Stomach (tissue), 9 donors: ENCODE results near the gene ADGRL2. TPM values are rescaled to one million over a fixed set of nuclear protein-coding genes. Genes with fewer than 3 reads are reported as not detected.

Source experiments
- DNase-seq, 2 donors: peaks; one replicate each; pipeline versions ENCODE4 v3.0.0 to v3.0.0-alpha.2; 2013 to 2019
- H3K27ac ChIP-seq, 5 donors: fragments of 200-600 bp in 4 of 5; sonication (generic) in 4 of 5; one replicate each; pipeline ENCODE4 v1.5.1; 2013 to 2019; ENCODE audit warnings: mild to moderate bottlenecking in 1 of 5, moderate library complexity in 1 of 5
- H3K27me3 ChIP-seq, 3 donors: fragments of 200-600 bp; sonication (generic); one replicate each; pipeline ENCODE4 v1.5.1; 2017 to 2019; ENCODE audit warnings: mixed run types in 1 of 3
- H3K36me3 ChIP-seq, 4 donors: fragments of 200-600 bp; sonication (generic); 1 replicate in 3 of 4; 2 replicates in 1 of 4; pipeline ENCODE4 v1.5.1; 2016 to 2019
- H3K4me1 ChIP-seq, 4 donors: fragments of 200-600 bp; sonication (generic); one replicate each; pipeline ENCODE4 v1.5.1; 2016 to 2019
- H3K4me3 ChIP-seq, 4 donors: fragments of 200-600 bp; sonication (generic) in 3 of 4; one replicate each; pipeline ENCODE4 v1.5.1; 2016 to 2019; ENCODE audit warnings: mild to moderate bottlenecking in 1 of 4
- H3K9me3 ChIP-seq, 4 donors: fragments of 200-600 bp; sonication (generic); one replicate each; pipeline ENCODE4 v1.5.1; 2016 to 2019
- CTCF ChIP-seq, 7 experiments: fragments of 450-650 bp in 4 of 7; fragments of 200-600 bp in 3 of 7; sonication (generic) in 3 of 7; IDR thresholded peaks; one replicate each; pipeline ENCODE4 v1.5.1; 2016 to 2019; ENCODE audit warnings: antibody characterized with exemption in 7 of 7, control low read depth in 2 of 7, mild to moderate bottlenecking in 1 of 7
- EP300 ChIP-seq: sonication (generic); formaldehyde crosslinking; IDR thresholded peaks from one replicate; pipeline ENCODE4 v1.6.1; 2017; ENCODE audit warnings: antibody characterized with exemption
- POLR2A ChIP-seq, 4 donors: fragments of 450-650 bp; IDR thresholded peaks; one replicate each; pipeline ENCODE4 v1.6.1; 2016; ENCODE audit warnings: antibody characterized with exemption in 4 of 4, control low read depth in 2 of 4, mild to moderate bottlenecking in 1 of 4, moderate library complexity in 1 of 4
- POLR2AphosphoS5 ChIP-seq, 3 donors: sonication (generic); formaldehyde crosslinking; IDR thresholded peaks; one replicate each; pipeline ENCODE4 v1.6.1; 2016; ENCODE audit warnings: antibody characterized with exemption in 3 of 3
- WGBS, 5 donors: extraction: QIAGEN DNeasy Blood & Tissue Kit in 3 of 5; methylation state at CpG; one replicate each; pipeline versions ENCODE4 v1.1.5 to v1.1.7; 2013 to 2018; 5-methylcytosine and 5-hydroxymethylcytosine counted together
- intact Hi-C: fragments of 100-400 bp; cut with DNase I; formaldehyde crosslinking; loops from one replicate; pipeline ENCODE4 v1.15.1; 2023; ENCODE audit warnings: low total_unique reads
- polyA plus RNA-seq, 3 donors: library from polyadenylated mRNA; stranded (reverse); fragments of 200-250 nt; gene quantifications; one replicate each; pipeline ENCODE4 v1.2.3, GENCODE V29; 2013
- total RNA-seq, 5 donors: library from RNA; depleted of rRNA; stranded (reverse); fragments of >200 nt; gene quantifications; one replicate each; pipeline versions ENCODE4 v1.1.0 to v1.2.3, GENCODE V29; 2014 to 2016
- donor health status: healthy with polysubstance abuse.
- donor health status: Bipolar disorder and iron deficiency.
- donor health status: healthy.

ADGRL2 gene
- total and polyA plus RNA-seq, 8 donors, result 13.0 to 173 (median 23.7) TPM

- no peak for DNase-seq
- H3K27ac ChIP-seq, result no peak overlapping the region
- peaks cover 24 to 49% (median 36%) of the 10 kb centered on the region in 4 donors for H3K4me1 ChIP-seq
- WGBS, 5 donors, result 53 to 71% (median 66%) methylated on average over 1 of the region's 1 CpG
- TF ChIP-seq POLR2AphosphoS5 (IDR thresholded peaks at IDR 0.05), result no peak
- no peak for TF ChIP-seq CTCF (IDR thresholded peaks at IDR 0.05)
- H3K9me3 ChIP-seq, result no peaks in the 10 kb centered on the region
- intact Hi-C loops, result no loop called here
- no peaks in the 10 kb centered on the region for H3K27me3 ChIP-seq
- H3K36me3 ChIP-seq, result no peaks in the 10 kb centered on the region
- H3K4me3 ChIP-seq, result no peak overlapping the region
Observed at GRCh38 chr1:81873946-81874345, 73.2 kb downstream of the ADGRL2 start.

- Histone ChIP-seq H3K4me3 (no peak overlapping the region), H3K9me3 (no peaks in the 10 kb centered on the region), H3K36me3 (no peaks in the 10 kb centered on the region), H3K4me1 (peaks cover 27 to 54% (median 40%) of the 10 kb centered on the region in 4 donors), H3K27ac (no peak overlapping the region), H3K27me3 (no peaks in the 10 kb centered on the region)
- intact Hi-C loops, result no loop called here
- DNase-seq, result no peak
- 87 to 100% (median 97%) methylated on average over 1 of the region's 1 CpG for WGBS, 5 donors
- TF ChIP-seq EP300, result no peak
- TF ChIP-seq CTCF (IDR thresholded peaks at IDR 0.05), result no peak
- no peak for TF ChIP-seq POLR2AphosphoS5 (IDR thresholded peaks at IDR 0.05)
- TF ChIP-seq POLR2A (IDR thresholded peaks at IDR 0.05), result no peak
Observed at GRCh38 chr1:81874461-81874860, 73.7 kb downstream of the ADGRL2 start.

- 49 to 70% (median 65%) methylated on average over 3 of the region's 3 CpGs for WGBS, 5 donors
- H3K27me3 ChIP-seq, result no peaks in the 10 kb centered on the region
- no peak overlapping the region for H3K4me3 ChIP-seq
- no peaks in the 10 kb centered on the region for H3K9me3 ChIP-seq
- intact Hi-C loops, result no loop called here
- no peaks in the 10 kb centered on the region for H3K36me3 ChIP-seq
- H3K27ac ChIP-seq, result no peak overlapping the region
- TF ChIP-seq EP300 (no peak), CTCF (IDR thresholded peaks at IDR 0.05) (no peak), POLR2AphosphoS5 (IDR thresholded peaks at IDR 0.05) (no peak), POLR2A (IDR thresholded peaks at IDR 0.05) (no peak)
- H3K4me1 ChIP-seq, result peaks cover 27 to 57% (median 42%) of the 10 kb centered on the region in 4 donors
- no peak for DNase-seq
Observed at GRCh38 chr1:81874940-81875339, 74.2 kb downstream of the ADGRL2 start.

- Histone ChIP-seq H3K4me3 (no peak overlapping the region), H3K4me1 (peaks cover 27 to 63% (median 43%) of the 10 kb centered on the region in 4 donors), H3K36me3 (no peaks in the 10 kb centered on the region), H3K27ac (peak overlapping the region in 4 of 5 donors; percentile 49 to 71 (median 66)), H3K27me3 (no peaks in the 10 kb centered on the region), H3K9me3 (no peaks in the 10 kb centered on the region)
- intact Hi-C loops, result no loop called here
- 43 to 54% (median 48%) methylated on average over 2 of the region's 2 CpGs for WGBS, 5 donors
- TF ChIP-seq POLR2A (IDR thresholded peaks at IDR 0.05), result no peak
- no peak for TF ChIP-seq POLR2AphosphoS5 (IDR thresholded peaks at IDR 0.05)
- no peak for TF ChIP-seq CTCF (IDR thresholded peaks at IDR 0.05)
- TF ChIP-seq EP300, result no peak
- DNase-seq, result peak in 1 of 2 donors; percentile 51
Observed at GRCh38 chr1:81876901-81877733, 76.4 kb downstream of the ADGRL2 start.
